GM12864 (cell line): ENCODE measurements around the gene MAP1B.
A peak's percentile ranks its signal among the peaks of the same experiment; 100 is the strongest.

Source experiments
- DNase-seq: peaks from one replicate; pipeline ENCODE4 v3.0.0-alpha.2; 2011; ENCODE audit warnings: low read depth
- H3K4me3 ChIP-seq: 2 replicates; pipeline ENCODE4 v1.5.1; 2011; ENCODE audit warnings: mild to moderate bottlenecking, low read depth, low read length, control low read depth
- TF ChIP-seq, protein P1 (sequence below): IDR thresholded peaks from 2 replicates; pipeline ENCODE4 v1.5.1; 2011; ENCODE audit warnings: low read depth, mild to moderate bottlenecking, moderate library complexity, low read length, control low read depth, inconsistent platforms; ENCODE audit errors: missing control alignments

MAP1B gene

DNA sequence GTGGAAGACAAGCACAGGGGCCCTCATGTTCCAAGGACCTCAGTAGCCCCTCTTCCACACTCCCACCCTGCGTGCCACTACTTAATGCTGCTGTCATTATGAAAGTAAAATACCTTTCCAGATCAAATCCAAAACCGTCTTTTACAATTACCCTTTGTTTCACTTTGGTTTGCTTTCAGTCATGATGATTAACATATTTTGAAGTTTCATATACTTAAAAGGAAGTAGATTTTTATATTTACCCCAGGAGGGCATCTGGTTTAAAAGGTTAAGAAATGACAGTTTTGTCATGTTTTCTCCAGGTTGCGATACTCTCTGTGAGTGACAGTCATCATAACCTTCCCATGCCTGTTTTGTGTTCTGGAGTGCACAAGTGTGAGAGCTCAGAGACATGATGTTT, 13.5 kb upstream of the MAP1B start:
- no peak for DNase-seq
- TF ChIP-seq, protein P1, sequence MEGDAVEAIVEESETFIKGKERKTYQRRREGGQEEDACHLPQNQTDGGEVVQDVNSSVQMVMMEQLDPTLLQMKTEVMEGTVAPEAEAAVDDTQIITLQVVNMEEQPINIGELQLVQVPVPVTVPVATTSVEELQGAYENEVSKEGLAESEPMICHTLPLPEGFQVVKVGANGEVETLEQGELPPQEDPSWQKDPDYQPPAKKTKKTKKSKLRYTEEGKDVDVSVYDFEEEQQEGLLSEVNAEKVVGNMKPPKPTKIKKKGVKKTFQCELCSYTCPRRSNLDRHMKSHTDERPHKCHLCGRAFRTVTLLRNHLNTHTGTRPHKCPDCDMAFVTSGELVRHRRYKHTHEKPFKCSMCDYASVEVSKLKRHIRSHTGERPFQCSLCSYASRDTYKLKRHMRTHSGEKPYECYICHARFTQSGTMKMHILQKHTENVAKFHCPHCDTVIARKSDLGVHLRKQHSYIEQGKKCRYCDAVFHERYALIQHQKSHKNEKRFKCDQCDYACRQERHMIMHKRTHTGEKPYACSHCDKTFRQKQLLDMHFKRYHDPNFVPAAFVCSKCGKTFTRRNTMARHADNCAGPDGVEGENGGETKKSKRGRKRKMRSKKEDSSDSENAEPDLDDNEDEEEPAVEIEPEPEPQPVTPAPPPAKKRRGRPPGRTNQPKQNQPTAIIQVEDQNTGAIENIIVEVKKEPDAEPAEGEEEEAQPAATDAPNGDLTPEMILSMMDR: no peak
- H3K4me3 ChIP-seq: no peak overlapping the region

DNA sequence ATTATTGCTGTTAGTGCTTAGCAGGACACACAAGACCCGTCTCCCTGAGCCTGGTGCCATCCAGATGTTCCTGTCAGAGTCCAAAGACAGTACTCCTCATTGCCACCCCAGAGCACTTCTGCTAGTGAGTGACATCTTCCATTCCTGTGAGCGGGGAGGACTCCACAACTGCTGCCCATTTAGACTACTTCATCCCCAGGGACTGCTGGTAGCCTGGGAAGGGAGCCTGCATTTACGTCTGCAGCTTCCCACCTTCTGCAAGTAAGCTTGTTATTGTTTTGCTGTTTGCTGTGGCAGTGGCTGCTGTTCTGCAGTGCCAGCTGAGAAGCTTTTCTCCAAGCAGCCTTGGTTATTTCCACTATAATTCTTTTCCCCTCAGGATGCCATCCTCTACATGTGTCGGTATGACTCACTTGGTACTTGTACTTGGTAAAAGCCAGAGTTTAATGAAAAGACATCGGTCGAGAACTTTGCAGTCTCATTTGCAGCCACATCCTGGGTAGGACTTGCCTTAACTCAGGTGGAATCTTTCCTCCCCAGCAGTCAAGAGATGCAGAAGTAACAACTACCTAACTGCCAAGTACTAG, 10.6 kb upstream of the MAP1B start:
- DNase-seq: no peak
- TF ChIP-seq, protein P1: no peak

GRCh38 chr5:72101828-72102227, 5.4 kb upstream of the MAP1B start:
- no peak for DNase-seq

More for the DNA sequence above, 10.6 kb upstream of the MAP1B start:
- no peak overlapping the region for H3K4me3 ChIP-seq

DNA sequence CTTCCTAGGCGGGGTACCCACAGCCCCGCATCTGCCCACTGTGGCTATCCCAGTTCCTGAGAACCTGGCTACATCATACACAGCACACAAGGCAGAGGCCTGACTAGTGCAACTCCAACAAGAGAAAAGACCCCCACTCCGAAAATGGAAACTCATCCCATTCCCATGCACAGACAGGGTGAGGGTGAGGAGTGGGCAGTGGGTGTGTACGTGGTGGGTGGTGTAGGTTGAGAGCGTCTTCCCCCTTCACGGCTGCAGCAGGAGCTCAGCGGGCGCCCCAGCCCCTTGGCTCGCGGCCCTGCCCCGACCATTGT, 501 bp upstream of the MAP1B start:
- no peak overlapping the region for H3K4me3 ChIP-seq
- no peak for DNase-seq
- TF ChIP-seq, protein P1: no peak

More at GRCh38 chr5:72101828-72102227, 5.4 kb upstream of the MAP1B start:
- TF ChIP-seq, protein P1: no peak
- H3K4me3 ChIP-seq: no peak overlapping the region

DNA sequence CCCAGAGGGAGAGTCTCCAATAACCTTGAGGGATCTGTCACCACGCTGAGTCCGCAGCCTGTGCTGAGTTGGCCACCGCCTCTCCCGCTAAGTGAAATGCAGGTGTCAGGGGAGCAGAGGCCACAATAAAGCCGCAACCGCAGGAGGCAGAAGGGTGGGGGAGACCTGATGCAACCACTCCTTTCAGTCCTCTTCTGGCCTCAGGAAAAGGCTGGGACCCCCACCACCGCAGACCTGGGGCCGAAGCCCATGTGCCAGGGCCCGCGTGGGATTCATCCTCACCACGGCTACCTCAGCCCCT, 576 bp downstream of the MAP1B start:
- no peak for DNase-seq
- TF ChIP-seq, protein P1: no peak
- H3K4me3 ChIP-seq: no peak overlapping the region

GRCh38 chr5:72108202-72109061, 1.2 kb downstream of the MAP1B start:
- no peak for DNase-seq
- TF ChIP-seq, protein P1: no peak
- H3K4me3 ChIP-seq: peak overlapping the region; percentile 37

GRCh38 chr5:72109062-72109411, 1.8 kb downstream of the MAP1B start:
- no peak for DNase-seq
- H3K4me3 ChIP-seq: peak overlapping the region; percentile 37
- TF ChIP-seq, protein P1: no peak
